Measurements from ENCODE around the gene TRPM1.

TRPM1 gene

DNA sequence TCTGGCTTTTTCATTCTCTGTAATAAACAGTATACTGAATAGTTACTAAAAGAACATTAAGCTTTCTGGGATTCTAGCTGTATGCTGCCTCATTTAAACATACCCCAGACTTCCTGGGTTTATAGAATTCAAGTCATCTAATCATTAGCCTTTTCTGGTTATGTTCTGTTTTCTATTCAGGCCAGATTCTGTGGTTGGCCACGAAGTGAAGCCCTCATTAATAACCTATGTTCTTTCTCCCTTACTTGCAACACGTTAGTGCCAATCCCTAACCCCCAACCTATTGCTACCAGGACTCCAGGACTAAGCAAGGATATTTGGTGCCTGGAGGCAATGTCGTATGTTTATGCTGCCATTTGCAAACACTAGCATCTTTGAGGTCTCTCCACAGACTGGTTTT is 81.5 kb downstream of the TRPM1 start:
- no peak for TF ChIP-seq ZFX (IDR thresholded peaks at IDR 0.05; ENCODE audit: borderline replicate concordance)
- TF ChIP-seq CTCF (IDR thresholded peaks at IDR 0.05): no peak
- no peak overlapping the region for H3K27ac ChIP-seq

DNA sequence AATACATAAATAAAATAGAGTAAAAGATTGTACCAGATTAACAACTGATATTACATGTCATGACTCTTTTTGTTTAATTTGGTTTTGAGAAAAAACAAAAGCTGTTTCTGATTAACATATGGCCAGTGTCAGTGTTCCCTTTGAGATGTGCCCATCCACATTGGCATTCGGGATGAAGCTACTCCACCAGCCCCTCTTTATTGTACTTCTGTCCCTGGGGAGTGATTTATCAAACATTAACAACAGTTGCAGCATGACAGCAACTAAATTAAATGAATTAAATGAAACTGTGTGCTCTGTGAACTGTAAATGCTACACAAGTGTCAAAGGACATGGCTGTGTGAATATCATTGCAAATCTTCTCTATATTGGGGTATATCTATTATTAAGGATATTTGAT is 84.2 kb downstream of the TRPM1 start:
- no peak overlapping the region for H3K27ac ChIP-seq
- TF ChIP-seq ZFX (IDR thresholded peaks at IDR 0.05; ENCODE audit: borderline replicate concordance) (no peak), CTCF (IDR thresholded peaks at IDR 0.05) (no peak)

DNA sequence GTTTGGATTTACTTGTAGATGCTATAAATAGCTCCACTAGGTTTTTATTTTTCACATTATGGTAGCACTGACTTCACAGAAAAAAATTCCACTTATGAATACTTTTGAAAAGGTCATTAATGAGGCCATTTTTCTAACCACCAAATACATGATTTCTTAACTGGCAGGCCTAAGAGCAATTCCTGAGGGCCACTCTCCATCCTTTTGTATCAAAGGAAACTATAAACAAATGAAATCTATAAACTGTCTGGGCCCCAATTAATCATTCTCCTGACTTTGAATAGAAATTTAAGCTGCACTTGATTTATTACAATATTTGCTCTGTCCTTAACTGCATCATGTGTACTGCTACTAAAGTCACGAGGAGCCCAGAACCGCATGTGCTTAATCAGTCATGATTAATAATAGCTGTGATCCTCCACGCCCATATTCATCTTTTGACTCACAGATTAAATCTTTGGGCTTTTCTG is 85.0 kb downstream of the TRPM1 start:
- TF ChIP-seq ZFX (IDR thresholded peaks at IDR 0.05; ENCODE audit: borderline replicate concordance) (no peak), CTCF (IDR thresholded peaks at IDR 0.05) (no peak)
- no peak overlapping the region for H3K27ac ChIP-seq

DNA sequence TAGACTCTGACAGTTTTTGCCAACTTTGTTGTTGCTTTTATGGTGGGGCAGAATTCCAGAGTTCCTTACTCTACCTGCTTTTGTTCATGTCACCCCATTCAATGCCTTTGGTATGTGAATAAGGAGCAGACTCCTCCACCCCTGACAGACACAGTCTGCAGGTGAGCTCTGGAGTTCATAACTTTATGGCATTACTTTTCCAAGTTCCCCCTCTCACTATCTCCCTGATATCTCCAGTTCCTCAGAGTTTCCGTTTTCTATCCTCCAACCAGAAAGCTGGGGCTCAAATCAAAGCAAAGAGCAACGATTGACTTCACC is 87.0 kb downstream of the TRPM1 start:
- H3K27ac ChIP-seq: no peak overlapping the region
- TF ChIP-seq ZFX (IDR thresholded peaks at IDR 0.05; ENCODE audit: borderline replicate concordance): no peak
- no peak for TF ChIP-seq CTCF (IDR thresholded peaks at IDR 0.05)

GRCh38 chr15:31013863-31014607 is 87.5 kb downstream of the TRPM1 start:
- no peak for TF ChIP-seq CTCF (IDR thresholded peaks at IDR 0.05)
- TF ChIP-seq ZFX (IDR thresholded peaks at IDR 0.05; ENCODE audit: borderline replicate concordance): no peak
- H3K27ac ChIP-seq: no peak overlapping the region

GRCh38 chr15:31012455-31012854 is 89.1 kb downstream of the TRPM1 start:
- no peak for TF ChIP-seq CTCF (IDR thresholded peaks at IDR 0.05)
- no peak for TF ChIP-seq ZFX (IDR thresholded peaks at IDR 0.05; ENCODE audit: borderline replicate concordance)
- no peak overlapping the region for H3K27ac ChIP-seq

- no peak overlapping the region for H3K27ac ChIP-seq
- TF ChIP-seq ZFX (IDR thresholded peaks at IDR 0.05; ENCODE audit: borderline replicate concordance) (no peak), CTCF (IDR thresholded peaks at IDR 0.05) (no peak)
Observed at GRCh38 chr15:31010036-31010435, 91.5 kb downstream of the TRPM1 start.
